H9 (cell line): Measurements from ENCODE around the gene OGDH. TPM values are rescaled to one million over a fixed set of nuclear protein-coding genes. Genes with fewer than 3 reads are reported as not detected.

ENCODE experiments used
- DNase-seq: peaks from one replicate; pipeline ENCODE4 v3.0.0-alpha.2; 2017
- H2AFZ ChIP-seq: one replicate; pipeline ENCODE4 v1.6.1; 2013; ENCODE audit warnings: mild to moderate bottlenecking, low read length, control low read depth, moderate library complexity
- H2AK5ac ChIP-seq: 2 replicates; pipeline ENCODE4 v1.6.1; 2013; ENCODE audit warnings: low read length, control low read depth, mixed read lengths; ENCODE audit not compliant: insufficient read length
- H2BK120ac ChIP-seq: one replicate; pipeline ENCODE4 v1.6.1; 2013; ENCODE audit warnings: low read depth, mild to moderate bottlenecking, low read length, control low read depth, inconsistent platforms; ENCODE audit not compliant: poor library complexity, severe bottlenecking
- H2BK12ac ChIP-seq: 2 replicates; pipeline ENCODE4 v1.6.1; 2013; ENCODE audit warnings: low read length, control low read depth, mixed read lengths, low read depth; ENCODE audit not compliant: insufficient read length
- H2BK15ac ChIP-seq: 2 replicates; pipeline ENCODE4 v1.6.1; 2013; ENCODE audit warnings: low read depth, low read length, control low read depth
- H2BK20ac ChIP-seq: one replicate; pipeline ENCODE4 v1.6.1; 2013; ENCODE audit warnings: low read depth, mild to moderate bottlenecking, low read length, control low read depth, inconsistent platforms; ENCODE audit not compliant: poor library complexity, severe bottlenecking
- H2BK5ac ChIP-seq: 2 replicates; pipeline ENCODE4 v1.6.1; 2013; ENCODE audit warnings: low read length, control low read depth, mixed read lengths; ENCODE audit not compliant: insufficient read length
- H3K14ac ChIP-seq: 2 replicates; pipeline ENCODE4 v1.6.1; 2013; ENCODE audit warnings: low read length, control low read depth; ENCODE audit not compliant: insufficient read depth
- H3K18ac ChIP-seq: 2 replicates; pipeline ENCODE4 v1.6.1; 2013; ENCODE audit warnings: low read depth, mild to moderate bottlenecking, mixed read lengths, low read length, control low read depth; ENCODE audit not compliant: insufficient read length
- H3K23ac ChIP-seq: 2 replicates; pipeline ENCODE4 v1.6.1; 2013; ENCODE audit warnings: low read length, control low read depth, mixed read lengths, low read depth; ENCODE audit not compliant: insufficient read length
- H3K23me2 ChIP-seq: 2 replicates; pipeline ENCODE4 v1.6.1; 2013; ENCODE audit warnings: low read depth, mild to moderate bottlenecking, mixed read lengths, low read length, control low read depth; ENCODE audit not compliant: insufficient read length, poor library complexity, severe bottlenecking
- H3K27ac ChIP-seq: 2 replicates; pipeline ENCODE4 v1.5.1; 2013; ENCODE audit warnings: low read length, control low read depth, mixed read lengths, low read depth; ENCODE audit not compliant: insufficient read length
- H3K27me3 ChIP-seq: 2 replicates; pipeline ENCODE4 v1.6.1; 2013; ENCODE audit warnings: low read length, control low read depth, inconsistent platforms; ENCODE audit not compliant: insufficient read depth
- H3K4ac ChIP-seq: 2 replicates; pipeline ENCODE4 v1.6.1; 2013; ENCODE audit warnings: low read depth, mild to moderate bottlenecking, control low read depth, inconsistent platforms, low read length, moderate library complexity
- H3K4me1 ChIP-seq: 2 replicates; pipeline ENCODE4 v1.6.1; 2013; ENCODE audit warnings: low read length, control low read depth, inconsistent platforms; ENCODE audit not compliant: insufficient read depth
- H3K4me2 ChIP-seq: 2 replicates; pipeline ENCODE4 v1.6.1; 2013; ENCODE audit warnings: low read length, control low read depth, mixed read lengths; ENCODE audit not compliant: insufficient read length, insufficient read depth
- H3K56ac ChIP-seq: 2 replicates; pipeline ENCODE4 v1.6.1; 2013; ENCODE audit warnings: low read depth, mild to moderate bottlenecking, mixed read lengths, low read length, control low read depth; ENCODE audit not compliant: insufficient read length
- H3K79me1 ChIP-seq: 2 replicates; pipeline ENCODE4 v1.6.1; 2013; ENCODE audit warnings: low read depth, mild to moderate bottlenecking, moderate library complexity, low read length, control low read depth, inconsistent platforms; ENCODE audit not compliant: insufficient read depth, poor library complexity, severe bottlenecking
- H3K79me2 ChIP-seq: 2 replicates; pipeline ENCODE4 v1.6.1; 2013; ENCODE audit warnings: low read length, control low read depth, inconsistent platforms; ENCODE audit not compliant: insufficient read depth
- H3K9ac ChIP-seq: 2 replicates; pipeline ENCODE4 v1.6.1; 2013; ENCODE audit warnings: low read length, control low read depth, mixed read lengths; ENCODE audit not compliant: insufficient read length; ENCODE audit errors: extremely low read depth
- H3K9me3 ChIP-seq: one replicate; pipeline ENCODE4 v1.6.1; 2013; ENCODE audit warnings: low read depth, low read length, inconsistent platforms; ENCODE audit not compliant: control insufficient read depth
- H3T11ph ChIP-seq: one replicate; pipeline ENCODE4 v1.6.1; 2013; ENCODE audit warnings: mild to moderate bottlenecking, low read length, control low read depth, inconsistent platforms
- H4K20me1 ChIP-seq: one replicate; pipeline ENCODE4 v1.6.1; 2013; ENCODE audit not compliant: control insufficient read depth, insufficient read length, insufficient read depth
- H4K5ac ChIP-seq: 2 replicates; pipeline ENCODE4 v1.6.1; 2013; ENCODE audit warnings: low read depth, mild to moderate bottlenecking, mixed read lengths, low read length, control low read depth; ENCODE audit not compliant: insufficient read length
- H4K8ac ChIP-seq: replicated peaks from 2 replicates; pipeline ENCODE4 v1.6.1; 2013; ENCODE audit warnings: low read length, control low read depth, mixed read lengths, low read depth; ENCODE audit not compliant: insufficient read length
- H4K91ac ChIP-seq: 2 replicates; pipeline ENCODE4 v1.6.1; 2013; ENCODE audit warnings: low read depth, mild to moderate bottlenecking, moderate library complexity, mixed read lengths, low read length, control low read depth; ENCODE audit not compliant: insufficient read length
- H3K27ac Mint-ChIP-seq, 3 experiments: 2 replicates in 2 of 3; 3 replicates in 1 of 3; pipeline ENCODE4 v1.8.0; 2020 to 2021; ENCODE audit warnings: mixed read lengths in 3 of 3, mild to moderate bottlenecking in 1 of 3, moderate library complexity in 1 of 3
- H3K27me3 Mint-ChIP-seq: 2 replicates; pipeline ENCODE4 v1.8.0; 2021; ENCODE audit warnings: low read depth, mild to moderate bottlenecking, moderate library complexity, mixed read lengths
- H3K36me3 Mint-ChIP-seq, 3 experiments: 2 replicates in 2 of 3; 3 replicates in 1 of 3; pipeline ENCODE4 v1.8.0; 2020 to 2021; ENCODE audit warnings: low read depth in 3 of 3, mixed read lengths in 3 of 3; ENCODE audit not compliant: insufficient read depth in 1 of 3
- H3K4me1 Mint-ChIP-seq, 2 experiments: 2 replicates each; pipeline ENCODE4 v1.8.0; 2020; ENCODE audit warnings: mixed read lengths in 2 of 2
- H3K4me3 Mint-ChIP-seq, 2 experiments: 2 replicates in 1 of 2; 3 replicates in 1 of 2; pipeline ENCODE4 v1.8.0; 2020 to 2021; ENCODE audit warnings: mild to moderate bottlenecking in 2 of 2, mixed read lengths in 2 of 2, moderate library complexity in 1 of 2
- H3K9me3 Mint-ChIP-seq, 2 experiments: 2 replicates in 1 of 2; 3 replicates in 1 of 2; pipeline ENCODE4 v1.8.0; 2020; ENCODE audit warnings: mild to moderate bottlenecking in 2 of 2, mixed read lengths in 2 of 2, moderate library complexity in 1 of 2
- CTCF ChIP-seq: fragments of 200-600 bp; sonication (generic); conservative IDR thresholded peaks from 3 replicates; pipeline ENCODE4 v1.8.0; 2021; ENCODE audit warnings: antibody characterized with exemption, mild to moderate bottlenecking
- WGBS: extraction: QIAGEN DNeasy Blood & Tissue Kit; methylation state at CpG from one replicate; pipeline ENCODE4 v1.1.7; 2013; ENCODE audit warnings: missing lambda C conversion rate, low lambda C conversion rate, mixed read lengths; ENCODE audit not compliant: insufficient read length; ENCODE audit errors: extremely low coverage; 5-methylcytosine and 5-hydroxymethylcytosine counted together
- total RNA-seq: library from RNA; stranded (reverse); gene quantifications from 2 replicates; pipeline ENCODE4 v1.2.1, GENCODE V29; 2021

OGDH gene
- total RNA-seq, 1 experiment from 2014 or later = 77.3 TPM

- H3K9ac ChIP-seq = no peak overlapping the region
- no CpG with 5 or more reads among the region's 17 CpGs for WGBS
These were observed 37.5 kb upstream of the OGDH start for GRCh38 chr7:44568771-44569560.

More at GRCh38 chr7:44568771-44569560, 37.5 kb upstream of the OGDH start:
- no peak overlapping the region for H2BK15ac ChIP-seq
- Mint-ChIP-seq H3K4me3 (no peak overlapping the region; a peak in 1 of 5 replicates), H3K4me1 (peaks cover 7 to 9% of the 10 kb centered on the region in 2 experiments; a peak in 3 of 4 replicates), H3K36me3 (peaks cover 74 to 93% (median 83%) of the 10 kb centered on the region in 3 experiments), H3K9me3 (no peaks in the 10 kb centered on the region; a peak in 1 of 5 replicates), H3K27me3 (no peaks in the 10 kb centered on the region; the same call in 1 of the 2 replicates), H3K27ac (peak overlapping the region in 1 of 3 experiments; percentile 76; a peak in 2 of 7 replicates)
- no peaks in the 10 kb centered on the region for H3K9me3 ChIP-seq
- H2BK5ac ChIP-seq = no peak overlapping the region
- H4K8ac ChIP-seq = no peak overlapping the region
- H3K23ac ChIP-seq = no peak overlapping the region
- no peaks in the 10 kb centered on the region for H3K4me1 ChIP-seq
- no peak overlapping the region for H3T11ph ChIP-seq
- H3K56ac ChIP-seq = no peak overlapping the region
- no peak overlapping the region for H2AFZ ChIP-seq
- DNase-seq = no peak
- no peaks in the 10 kb centered on the region for H3K27me3 ChIP-seq
- H3K27ac ChIP-seq = no peak overlapping the region
- no peak overlapping the region for H3K18ac ChIP-seq
- TF ChIP-seq CTCF = no peak
- H3K79me1 ChIP-seq = no peaks in the 10 kb centered on the region
- H2BK12ac ChIP-seq = no peak overlapping the region
- no peak overlapping the region for H3K4me2 ChIP-seq
- no peak overlapping the region for H4K5ac ChIP-seq
- H3K79me2 ChIP-seq = peaks cover 11% of the 10 kb centered on the region; the same call in 1 of the 2 replicates
- no peak overlapping the region for H2AK5ac ChIP-seq
- peaks cover 3% of the 10 kb centered on the region for H3K23me2 ChIP-seq
- H2BK120ac ChIP-seq = no peak overlapping the region
- no peaks in the 10 kb centered on the region for H4K20me1 ChIP-seq
- no peak overlapping the region for H3K14ac ChIP-seq
- no peak overlapping the region for H4K91ac ChIP-seq
- no peak overlapping the region for H3K4ac ChIP-seq
- no peak overlapping the region for H2BK20ac ChIP-seq
